Stimulated activated CD4-positive, alpha-beta T cell treated with anti-CD3 and anti-CD28 coated beads, TNF-alpha, amount 100 ng/mL, for 1 hour (primary cell): ENCODE data around the gene GIGYF2.
"Not testable (repeated sequence)": the region's sequence is repeated elsewhere in the genome, so short reads cannot be mapped to it uniquely, and the experiment has no call there.

Experiments
- DNase-seq, 3 donors: peaks; one replicate each; pipeline ENCODE4 v3.0.0-alpha.2; 2020; ENCODE audit warnings: low read depth in 3 of 3, low spot score in 1 of 3

Gene GIGYF2

GRCh38 chr2:232689152-232689910 is 7.8 kb upstream of the GIGYF2 start:
- no peak for DNase-seq

DNA sequence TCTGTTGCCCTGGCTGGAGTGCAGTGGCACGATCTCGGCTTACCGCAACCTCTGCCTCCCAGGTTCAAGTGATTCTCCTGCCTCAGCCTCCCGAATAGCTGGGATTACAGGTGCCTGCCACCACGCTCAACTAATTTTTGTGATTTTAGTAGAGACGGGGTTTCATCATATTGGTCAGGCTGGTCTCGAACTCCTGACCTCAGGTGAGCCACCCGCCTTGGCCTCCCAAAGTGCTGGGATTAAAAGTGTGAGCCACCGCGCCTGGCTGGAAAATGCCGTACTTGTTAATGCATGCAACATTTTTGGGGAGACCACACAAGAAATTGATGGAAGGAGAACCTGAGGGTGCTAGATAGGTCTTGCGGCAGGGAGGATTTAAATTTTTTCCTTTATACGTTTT is 6.0 kb upstream of the GIGYF2 start:
- not testable (repeated sequence) for DNase-seq

GRCh38 chr2:232693344-232693743 is 3.8 kb upstream of the GIGYF2 start:
- no peak for DNase-seq

DNA sequence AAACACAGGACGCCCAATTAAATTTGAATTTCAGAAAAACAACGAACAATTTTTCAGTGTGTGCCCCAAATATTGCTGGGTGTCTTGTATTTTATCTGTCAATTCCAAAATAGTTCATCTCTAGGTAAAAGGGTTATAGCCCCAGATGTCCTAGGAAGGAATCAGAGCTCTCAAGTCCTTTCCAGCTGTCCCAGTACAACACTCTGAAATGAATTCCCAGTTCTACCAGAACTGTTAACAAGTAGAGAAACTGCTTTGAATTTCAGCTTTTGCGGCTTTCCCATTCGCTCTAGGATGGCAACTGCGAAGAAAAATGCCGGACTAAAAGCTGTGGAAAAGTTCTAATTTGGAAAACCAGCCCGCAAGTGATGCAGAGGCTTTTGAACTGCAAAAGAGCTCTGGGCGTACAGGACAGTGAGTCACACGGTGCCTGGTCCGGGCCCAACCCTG is 497 bp upstream of the GIGYF2 start:
- no peak for DNase-seq

DNA sequence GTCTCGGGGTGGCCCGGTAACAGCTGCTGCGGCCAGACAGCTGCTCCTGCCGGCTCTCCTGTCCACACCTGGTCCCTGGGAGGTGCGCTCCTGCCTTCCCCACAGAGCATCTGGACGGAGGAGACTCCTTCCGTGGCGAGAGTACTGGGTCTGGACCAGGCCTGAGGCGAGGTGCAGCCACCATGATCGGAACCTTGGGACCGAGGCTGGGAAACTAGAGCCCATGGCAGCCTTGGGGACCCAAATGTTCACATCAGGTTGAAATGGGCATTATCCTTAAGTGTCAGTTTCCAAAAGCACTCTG is 628 bp downstream of the GIGYF2 start:
- no peak for DNase-seq

DNA sequence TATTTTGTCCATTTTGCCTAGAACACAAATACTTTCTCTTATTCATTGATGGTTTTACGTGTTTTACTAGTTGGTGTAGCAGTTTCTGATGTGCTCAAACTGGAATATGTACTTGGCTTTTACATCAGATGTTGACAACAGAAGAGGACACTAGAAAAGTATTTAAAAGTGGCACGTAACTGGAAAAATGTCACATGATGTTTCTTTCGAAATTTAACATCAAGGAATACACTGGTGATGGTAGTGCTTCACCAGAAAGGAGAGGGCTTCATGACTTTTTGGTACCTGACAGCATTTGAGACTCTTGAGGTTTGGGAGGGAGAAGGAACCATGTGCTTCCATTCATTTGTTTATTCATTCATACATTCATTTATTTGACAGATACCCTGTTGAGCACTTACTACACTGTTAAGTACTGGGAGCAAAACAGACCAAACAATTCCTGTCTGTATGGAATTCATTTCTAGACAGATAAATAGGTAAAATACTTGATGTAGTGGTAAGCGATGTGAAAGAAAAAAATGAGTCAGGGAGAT is 1.5 kb downstream of the GIGYF2 start:
- DNase-seq: no peak

DNA sequence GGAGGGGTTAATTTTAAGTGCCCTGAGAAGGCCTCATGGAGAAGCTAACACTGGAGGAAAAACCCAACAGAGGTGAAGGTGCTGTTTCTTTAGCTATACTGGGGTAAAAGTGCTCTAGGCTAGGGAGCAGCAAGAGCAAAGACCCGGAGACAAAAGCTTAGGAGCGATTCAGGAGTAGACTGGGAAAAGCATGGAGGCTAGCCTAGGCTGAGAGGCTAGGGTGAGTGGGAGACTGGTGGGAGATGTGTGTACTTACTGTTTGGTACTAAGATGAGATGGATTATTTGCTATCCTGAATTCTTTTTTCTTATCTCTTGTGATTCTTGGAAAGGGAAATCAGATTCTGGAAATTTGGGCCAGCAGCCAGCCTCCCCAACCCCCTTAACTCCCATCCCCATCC is 2.0 kb downstream of the GIGYF2 start:
- DNase-seq: no peak

DNA sequence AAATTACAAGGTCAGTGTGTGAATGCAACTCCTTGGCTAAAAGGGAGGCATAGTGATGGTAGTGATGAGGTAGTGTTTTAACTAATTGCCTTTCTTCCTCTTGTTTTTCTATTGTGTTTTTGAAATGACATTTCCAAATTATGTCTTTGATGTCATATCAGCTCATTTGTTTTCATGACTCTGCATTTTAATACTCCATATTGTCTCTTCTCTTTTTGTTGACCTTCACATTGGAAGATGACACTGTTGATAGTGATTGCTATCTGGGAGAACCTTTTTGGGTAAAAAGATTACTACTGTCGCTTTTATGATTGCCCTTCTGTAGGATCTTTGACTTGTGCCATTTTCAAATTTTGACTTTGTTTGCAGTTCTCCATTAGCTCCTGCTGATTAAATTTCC is 3.0 kb downstream of the GIGYF2 start:
- no peak for DNase-seq

DNA sequence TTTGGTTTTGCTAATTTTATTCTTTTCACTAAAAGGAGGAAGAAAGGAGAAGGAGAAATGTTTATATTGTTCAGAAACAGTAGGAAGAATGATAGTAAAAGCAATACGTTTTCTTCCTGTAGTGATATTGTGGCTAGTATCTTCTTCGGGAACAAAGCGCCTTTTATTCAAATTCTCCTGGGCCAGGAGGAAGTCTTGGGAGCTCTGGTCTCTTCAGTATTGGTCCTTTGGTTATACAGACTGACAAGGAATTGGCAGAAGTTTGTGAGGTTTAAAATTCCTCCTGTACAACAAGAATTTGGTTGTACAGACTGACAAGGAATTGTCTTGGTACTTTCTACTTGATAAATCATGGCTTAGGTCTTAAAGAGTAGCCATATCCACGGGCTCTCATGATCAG is 9.9 kb downstream of the GIGYF2 start:
- DNase-seq: no peak

- DNase-seq: no peak
Measured at GRCh38 chr2:232713505-232713904, 16.4 kb downstream of the GIGYF2 start.

GRCh38 chr2:232714969-232715368 is 17.8 kb downstream of the GIGYF2 start:
- no peak for DNase-seq

DNA sequence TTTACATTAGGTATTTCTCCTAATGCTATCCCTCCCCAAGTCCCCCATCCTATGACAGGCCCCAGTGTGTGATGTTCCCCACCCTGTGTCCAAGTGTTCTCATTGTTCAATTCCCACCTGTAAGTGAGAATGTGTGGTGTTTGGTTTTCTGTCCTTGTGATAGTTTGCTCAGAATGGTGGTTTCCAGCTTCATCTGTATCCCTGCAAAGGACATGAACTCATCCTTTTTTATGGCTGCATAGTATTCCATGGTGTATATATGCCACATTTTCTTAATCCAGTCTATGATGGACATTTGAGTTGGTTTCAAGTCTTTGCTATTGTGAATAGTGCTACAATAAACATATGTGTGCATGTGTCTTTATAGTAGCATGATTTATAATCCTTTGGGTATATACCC is 22.9 kb downstream of the GIGYF2 start:
- not testable (repeated sequence) for DNase-seq

GRCh38 chr2:232721261-232721660 is 24.1 kb downstream of the GIGYF2 start:
- DNase-seq: no peak

DNA sequence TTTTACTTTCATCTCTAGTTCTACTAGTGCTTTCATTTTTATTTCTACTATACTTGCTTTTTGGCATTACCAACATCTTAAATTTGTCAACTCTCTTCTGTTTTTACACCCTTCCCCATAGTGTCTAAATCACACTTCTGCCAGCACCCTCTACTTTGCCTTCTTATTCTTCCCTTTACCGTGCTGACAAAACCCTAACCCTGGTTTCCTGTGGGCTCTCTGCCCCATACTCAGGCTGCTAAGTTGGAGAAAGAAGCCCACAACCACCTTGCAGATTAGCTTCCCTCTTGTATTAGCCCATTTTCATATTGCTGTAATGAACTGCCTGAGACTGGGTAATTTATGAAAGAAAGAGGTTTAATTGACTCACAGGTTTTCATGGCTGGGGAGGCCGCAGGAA is 24.8 kb downstream of the GIGYF2 start:
- DNase-seq: no peak

GRCh38 chr2:232723027-232723426 is 25.9 kb downstream of the GIGYF2 start:
- DNase-seq: no peak

DNA sequence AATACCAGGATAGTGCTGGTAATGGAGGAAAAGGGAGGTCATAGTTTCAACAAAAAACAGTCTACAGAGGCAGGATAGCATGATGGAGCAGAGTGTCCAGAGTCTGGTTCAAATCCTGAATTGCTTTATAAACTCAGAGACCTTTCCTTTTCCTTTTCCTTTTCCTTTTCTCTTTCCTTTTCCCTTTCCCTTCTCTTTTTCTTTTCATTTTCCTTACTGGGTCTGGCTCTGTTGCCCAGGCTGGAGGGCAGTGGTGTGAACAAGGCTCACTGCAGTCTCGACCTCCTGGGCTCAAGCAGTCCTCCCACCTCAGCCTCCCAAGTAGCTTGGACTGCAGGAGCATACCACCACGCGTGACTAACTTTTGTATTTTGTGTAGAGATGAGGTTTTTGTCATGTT is 31.7 kb downstream of the GIGYF2 start:
- DNase-seq: no peak

- no peak for DNase-seq
Measured at GRCh38 chr2:232731470-232731869, 34.3 kb downstream of the GIGYF2 start.

- no peak for DNase-seq
Measured at GRCh38 chr2:232741294-232741693, 44.2 kb downstream of the GIGYF2 start.

DNA sequence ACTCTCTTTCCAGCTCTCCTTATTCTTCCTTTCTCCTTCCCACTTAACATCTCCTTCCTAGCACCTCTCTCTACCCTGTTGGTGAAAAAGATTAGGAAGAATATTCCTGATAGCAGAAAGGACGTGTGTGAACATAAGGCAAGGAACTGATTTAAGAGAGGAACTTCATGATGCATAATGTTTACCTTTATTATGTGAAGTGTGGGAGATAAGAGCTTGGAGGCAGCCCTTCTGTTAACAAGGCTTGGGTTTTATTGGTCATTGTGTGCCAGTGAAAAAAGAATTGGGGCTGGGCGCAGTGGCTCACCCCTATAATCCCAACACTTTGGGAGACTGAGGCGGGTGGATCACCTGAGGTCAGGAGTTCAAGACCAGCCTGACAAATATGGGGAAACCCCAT is 44.8 kb downstream of the GIGYF2 start:
- no peak for DNase-seq

DNA sequence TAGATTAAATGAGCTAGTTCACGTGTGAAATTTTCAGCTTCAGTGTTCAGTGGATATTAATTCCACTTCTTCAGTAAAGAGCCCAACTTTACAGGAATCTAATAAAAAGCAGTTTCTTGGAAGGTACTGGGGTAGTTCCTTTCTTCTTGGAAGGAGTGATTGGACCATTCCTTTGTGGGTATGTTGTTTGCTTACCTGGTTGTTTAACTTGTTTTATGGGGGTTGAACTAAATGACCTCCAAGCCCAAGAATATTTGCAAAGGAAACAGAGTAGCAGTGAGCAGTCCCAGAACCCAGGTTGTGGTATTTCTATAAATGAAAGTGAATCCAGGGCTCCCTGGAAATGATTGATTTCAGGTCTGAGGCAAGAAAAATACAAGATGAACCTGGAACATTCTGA is 47.8 kb downstream of the GIGYF2 start:
- DNase-seq: no peak

- DNase-seq: no peak
Measured at GRCh38 chr2:232748038-232748437, 50.9 kb downstream of the GIGYF2 start.

GRCh38 chr2:232749331-232749730 is 52.2 kb downstream of the GIGYF2 start:
- no peak for DNase-seq

- no peak for DNase-seq
Measured at GRCh38 chr2:232750135-232750671, 53.1 kb downstream of the GIGYF2 start.
